Ovary (tissue), 3 donors: ENCODE data around the gene ZNF598.

Experiments
- CTCF ChIP-seq, 3 donors: fragments of 450-650 bp in 2 of 3; fragments of 200-600 bp in 1 of 3; IDR thresholded peaks; one replicate each; pipeline versions ENCODE4 v1.5.1 to v1.8.0; 2016 to 2022; ENCODE audit warnings: antibody characterized with exemption in 3 of 3, mild to moderate bottlenecking in 1 of 3
- POLR2A ChIP-seq: fragments of 450-650 bp; IDR thresholded peaks from one replicate; pipeline ENCODE4 v1.6.1; 2017; ENCODE audit warnings: antibody characterized with exemption, mild to moderate bottlenecking, moderate library complexity
- donor health status: DM: no; HTN: no; CAD: no.

- TF ChIP-seq POLR2A: no peak
- TF ChIP-seq CTCF (IDR thresholded peaks at IDR 0.05): no peak
Measured at GRCh38 chr16:2001456-2002355, 7.9 kb downstream of the ZNF598 start.
